Uterus (tissue), 2 donors: Measurements from ENCODE around the gene CDK3.

Experiments
- POLR2A ChIP-seq, 2 donors: fragments of 450-650 bp; IDR thresholded peaks; one replicate each; pipeline ENCODE4 v1.6.1; 2016; ENCODE audit warnings: antibody characterized with exemption in 2 of 2, mild to moderate bottlenecking in 1 of 2, moderate library complexity in 1 of 2
- TF ChIP-seq, protein P1 (sequence below), 4 experiments: fragments of 200-600 bp in 2 of 4; fragments of 450-650 bp in 2 of 4; sonication (generic) in 2 of 4; IDR thresholded peaks; one replicate each; pipeline ENCODE4 v1.5.1; 2016 to 2019; ENCODE audit warnings: antibody characterized with exemption in 4 of 4, mild to moderate bottlenecking in 2 of 4, moderate library complexity in 1 of 4

DNA sequence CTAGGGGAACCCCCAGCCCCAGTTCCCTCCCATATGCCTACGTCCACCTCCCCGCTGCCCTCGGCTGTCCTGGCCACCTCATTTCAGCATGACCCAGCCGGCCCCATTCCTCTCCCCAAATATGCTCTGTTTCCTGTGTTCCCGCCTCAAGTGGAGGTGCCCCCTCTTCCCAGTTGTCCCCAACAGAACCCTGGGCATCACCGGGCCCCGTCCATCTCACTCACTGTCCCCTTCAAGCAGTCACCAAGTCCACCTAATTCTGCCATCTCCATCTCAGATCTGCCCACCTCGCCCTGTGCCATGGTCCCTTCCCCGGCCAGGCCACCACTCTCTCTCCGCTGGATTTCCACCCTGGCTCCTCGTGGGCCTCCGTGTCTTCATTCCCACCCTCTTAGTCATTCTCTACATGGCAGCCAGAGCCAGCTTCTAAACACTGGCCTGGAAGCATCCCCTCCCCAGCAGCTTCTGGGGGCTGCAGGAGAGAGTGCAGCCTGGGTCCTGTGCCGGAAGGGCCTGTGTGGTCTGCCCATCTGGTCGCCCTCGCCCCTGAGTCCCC lies 12.8 kb downstream of the CDK3 start:
- TF ChIP-seq, protein P1, sequence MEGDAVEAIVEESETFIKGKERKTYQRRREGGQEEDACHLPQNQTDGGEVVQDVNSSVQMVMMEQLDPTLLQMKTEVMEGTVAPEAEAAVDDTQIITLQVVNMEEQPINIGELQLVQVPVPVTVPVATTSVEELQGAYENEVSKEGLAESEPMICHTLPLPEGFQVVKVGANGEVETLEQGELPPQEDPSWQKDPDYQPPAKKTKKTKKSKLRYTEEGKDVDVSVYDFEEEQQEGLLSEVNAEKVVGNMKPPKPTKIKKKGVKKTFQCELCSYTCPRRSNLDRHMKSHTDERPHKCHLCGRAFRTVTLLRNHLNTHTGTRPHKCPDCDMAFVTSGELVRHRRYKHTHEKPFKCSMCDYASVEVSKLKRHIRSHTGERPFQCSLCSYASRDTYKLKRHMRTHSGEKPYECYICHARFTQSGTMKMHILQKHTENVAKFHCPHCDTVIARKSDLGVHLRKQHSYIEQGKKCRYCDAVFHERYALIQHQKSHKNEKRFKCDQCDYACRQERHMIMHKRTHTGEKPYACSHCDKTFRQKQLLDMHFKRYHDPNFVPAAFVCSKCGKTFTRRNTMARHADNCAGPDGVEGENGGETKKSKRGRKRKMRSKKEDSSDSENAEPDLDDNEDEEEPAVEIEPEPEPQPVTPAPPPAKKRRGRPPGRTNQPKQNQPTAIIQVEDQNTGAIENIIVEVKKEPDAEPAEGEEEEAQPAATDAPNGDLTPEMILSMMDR (IDR thresholded peaks at IDR 0.05) = no peak
- TF ChIP-seq POLR2A (IDR thresholded peaks at IDR 0.05) = no peak
